Measurements from ENCODE around the gene BRK1.

DNA sequence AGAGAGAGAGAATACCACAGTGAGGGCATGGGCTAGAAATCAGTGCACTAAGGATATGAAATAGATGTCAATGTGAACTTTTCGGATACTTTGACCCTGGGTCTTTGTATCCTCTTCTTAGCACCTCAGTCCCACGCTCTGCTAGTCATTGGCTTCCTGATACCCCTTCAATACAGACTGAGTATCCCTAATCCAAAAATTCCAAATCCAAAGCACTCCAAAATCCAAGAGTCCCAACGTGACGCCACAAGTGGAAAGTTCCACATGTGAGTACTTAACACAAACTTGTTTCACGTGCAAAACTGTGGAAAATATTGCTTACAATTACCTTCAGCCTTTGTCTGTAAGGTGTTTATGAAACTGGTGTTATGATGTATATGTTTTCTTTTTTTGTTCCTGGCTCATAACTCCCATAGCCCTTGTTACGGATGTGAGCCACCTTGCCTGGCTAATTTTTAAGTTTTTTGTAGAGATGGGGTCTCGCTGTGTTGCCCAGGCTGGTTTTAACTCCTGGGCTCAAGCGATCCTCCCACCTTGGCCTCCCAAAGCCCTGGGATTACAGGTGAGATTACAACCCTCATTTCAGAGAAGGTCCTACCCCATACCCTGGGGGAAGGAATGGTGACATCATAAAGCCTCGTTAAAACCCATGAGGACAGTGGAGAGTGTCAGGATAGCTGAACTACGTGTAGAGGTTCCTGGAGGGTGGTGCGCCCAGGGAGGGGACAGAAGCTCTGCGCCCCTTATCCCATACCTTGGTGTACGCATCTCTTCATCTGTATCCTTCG is 39.1 kb downstream of the BRK1 start:
- TF ChIP-seq, protein P1, sequence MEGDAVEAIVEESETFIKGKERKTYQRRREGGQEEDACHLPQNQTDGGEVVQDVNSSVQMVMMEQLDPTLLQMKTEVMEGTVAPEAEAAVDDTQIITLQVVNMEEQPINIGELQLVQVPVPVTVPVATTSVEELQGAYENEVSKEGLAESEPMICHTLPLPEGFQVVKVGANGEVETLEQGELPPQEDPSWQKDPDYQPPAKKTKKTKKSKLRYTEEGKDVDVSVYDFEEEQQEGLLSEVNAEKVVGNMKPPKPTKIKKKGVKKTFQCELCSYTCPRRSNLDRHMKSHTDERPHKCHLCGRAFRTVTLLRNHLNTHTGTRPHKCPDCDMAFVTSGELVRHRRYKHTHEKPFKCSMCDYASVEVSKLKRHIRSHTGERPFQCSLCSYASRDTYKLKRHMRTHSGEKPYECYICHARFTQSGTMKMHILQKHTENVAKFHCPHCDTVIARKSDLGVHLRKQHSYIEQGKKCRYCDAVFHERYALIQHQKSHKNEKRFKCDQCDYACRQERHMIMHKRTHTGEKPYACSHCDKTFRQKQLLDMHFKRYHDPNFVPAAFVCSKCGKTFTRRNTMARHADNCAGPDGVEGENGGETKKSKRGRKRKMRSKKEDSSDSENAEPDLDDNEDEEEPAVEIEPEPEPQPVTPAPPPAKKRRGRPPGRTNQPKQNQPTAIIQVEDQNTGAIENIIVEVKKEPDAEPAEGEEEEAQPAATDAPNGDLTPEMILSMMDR (IDR thresholded peaks at IDR 0.05 in 4 of 5, conservative IDR thresholded peaks at IDR 0.05 in 1 of 5): no peak
- no peak for TF ChIP-seq POLR2A (IDR thresholded peaks at IDR 0.05)
